Smooth muscle cell (in vitro differentiated cells): Measurements from ENCODE around the gene NUP35. TPM values are rescaled to one million over a fixed set of nuclear protein-coding genes. Genes with fewer than 3 reads are reported as not detected.

Experiments used
- DNase-seq: peaks from one replicate; lab custom pipeline; 2025; ENCODE audit not compliant: unreplicated experiment; lab: John Stamatoyannopoulos, UW
- H2AFZ ChIP-seq: fragments of 200-600 bp; sonication (generic); 2 replicates; pipeline ENCODE4 v1.6.0; 2016; ENCODE audit warnings: antibody characterized with exemption, low read depth, mild to moderate bottlenecking
- H3F3A ChIP-seq: fragments of 200-600 bp; sonication (generic); 2 replicates; pipeline ENCODE4 v1.6.0; 2017; ENCODE audit warnings: antibody characterized with exemption, low read depth
- H3K27ac ChIP-seq: fragments of 200-600 bp; sonication (generic); 2 replicates; pipeline ENCODE4 v1.5.1; 2016; ENCODE audit warnings: low read depth, mild to moderate bottlenecking
- H3K27me3 ChIP-seq: fragments of 200-600 bp; sonication (generic); 2 replicates; pipeline ENCODE4 v1.6.1; 2016; ENCODE audit warnings: low read depth, mild to moderate bottlenecking
- H3K36me3 ChIP-seq: fragments of 200-600 bp; sonication (generic); 2 replicates; pipeline ENCODE4 v1.5.1; 2016; ENCODE audit warnings: low read depth
- H3K4me1 ChIP-seq: fragments of 200-600 bp; sonication (generic); 2 replicates; pipeline ENCODE4 v1.5.1; 2016; ENCODE audit warnings: low read depth
- H3K4me2 ChIP-seq: fragments of 200-600 bp; sonication (generic); 2 replicates; pipeline ENCODE4 v1.6.0; 2016; ENCODE audit warnings: mild to moderate bottlenecking
- H3K4me3 ChIP-seq: fragments of 200-600 bp; sonication (generic); 2 replicates; pipeline ENCODE4 v1.5.1; 2016; ENCODE audit warnings: mild to moderate bottlenecking
- H3K79me2 ChIP-seq: fragments of 200-600 bp; sonication (generic); 2 replicates; pipeline ENCODE4 v1.6.0; 2016; ENCODE audit warnings: low read depth, mild to moderate bottlenecking
- H3K9ac ChIP-seq: fragments of 200-600 bp; sonication (generic); 2 replicates; pipeline ENCODE4 v1.6.0; 2016; ENCODE audit warnings: low read depth
- H3K9me3 ChIP-seq: fragments of 200-600 bp; sonication (generic); replicated peaks from 2 replicates; pipeline ENCODE4 v1.5.1; 2016; ENCODE audit warnings: low read depth
- H4K20me1 ChIP-seq: fragments of 200-600 bp; sonication (generic); 2 replicates; pipeline ENCODE4 v1.6.0; 2016; ENCODE audit warnings: low read depth
- WGBS: methylation state at CpG from one replicate; pipeline ENCODE4 v1.1.7; 2016; ENCODE audit warnings: low lambda C conversion rate; 5-methylcytosine and 5-hydroxymethylcytosine counted together
- polyA plus RNA-seq: library from polyadenylated mRNA; unstranded; fragments of >200 nt; fragmentation: Nextera tagmentation; extraction: Ambion mirVana; gene quantifications from 2 replicates; pipeline ENCODE4 v1.2.1, GENCODE V29; 2016
- total RNA-seq: library from RNA; depleted of rRNA; stranded (reverse); fragments of >200 nt; gene quantifications from 2 replicates; pipeline ENCODE4 v1.2.3, GENCODE V29; 2014
- TF ChIP-seq, protein P1 (sequence below): fragments of 200-600 bp; sonication (generic); IDR thresholded peaks from 2 replicates; pipeline ENCODE4 v1.5.1; 2017; ENCODE audit warnings: borderline replicate concordance, mild to moderate bottlenecking, antibody characterized with exemption; ENCODE audit not compliant: insufficient read depth, poor library complexity, severe bottlenecking

The NUP35 gene
- total and polyA plus RNA-seq, 2 experiments from 2014 or later = 3.5 to 14.1 TPM

DNA sequence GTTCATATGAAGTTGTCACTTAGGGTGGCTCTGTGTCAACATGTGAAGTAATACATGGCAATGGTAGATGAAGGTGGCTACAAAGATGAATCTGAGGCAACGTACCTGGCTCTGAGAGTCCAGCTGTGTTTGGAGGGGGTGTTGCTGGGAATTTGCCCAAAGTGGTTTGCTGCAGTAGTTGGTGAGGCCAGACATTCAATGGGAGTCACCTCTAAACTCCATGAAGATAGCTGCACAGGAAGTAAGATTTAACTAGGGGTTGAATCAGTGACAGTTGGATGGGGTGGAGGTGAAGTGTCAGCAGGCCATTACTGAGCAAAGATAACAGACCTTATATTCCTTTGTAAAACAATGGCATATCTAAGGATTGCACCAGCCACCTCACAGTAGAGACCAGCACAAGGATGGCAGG is 71.8 kb downstream of the NUP35 start:
- Histone ChIP-seq H3K4me1 (no peaks in the 10 kb centered on the region), H3K79me2 (no peaks in the 10 kb centered on the region), H3K36me3 (no peaks in the 10 kb centered on the region), H4K20me1 (no peaks in the 10 kb centered on the region), H3K9ac (no peak overlapping the region), H2AFZ (no peak overlapping the region), H3K4me3 (no peak overlapping the region), H3F3A (no peaks in the 10 kb centered on the region), H3K9me3 (no peaks in the 10 kb centered on the region), H3K27ac (no peak overlapping the region), H3K27me3 (no peaks in the 10 kb centered on the region), H3K4me2 (no peak overlapping the region)
- 90% methylated on average over 1 of the region's 1 CpG for WGBS
- TF ChIP-seq, protein P1, sequence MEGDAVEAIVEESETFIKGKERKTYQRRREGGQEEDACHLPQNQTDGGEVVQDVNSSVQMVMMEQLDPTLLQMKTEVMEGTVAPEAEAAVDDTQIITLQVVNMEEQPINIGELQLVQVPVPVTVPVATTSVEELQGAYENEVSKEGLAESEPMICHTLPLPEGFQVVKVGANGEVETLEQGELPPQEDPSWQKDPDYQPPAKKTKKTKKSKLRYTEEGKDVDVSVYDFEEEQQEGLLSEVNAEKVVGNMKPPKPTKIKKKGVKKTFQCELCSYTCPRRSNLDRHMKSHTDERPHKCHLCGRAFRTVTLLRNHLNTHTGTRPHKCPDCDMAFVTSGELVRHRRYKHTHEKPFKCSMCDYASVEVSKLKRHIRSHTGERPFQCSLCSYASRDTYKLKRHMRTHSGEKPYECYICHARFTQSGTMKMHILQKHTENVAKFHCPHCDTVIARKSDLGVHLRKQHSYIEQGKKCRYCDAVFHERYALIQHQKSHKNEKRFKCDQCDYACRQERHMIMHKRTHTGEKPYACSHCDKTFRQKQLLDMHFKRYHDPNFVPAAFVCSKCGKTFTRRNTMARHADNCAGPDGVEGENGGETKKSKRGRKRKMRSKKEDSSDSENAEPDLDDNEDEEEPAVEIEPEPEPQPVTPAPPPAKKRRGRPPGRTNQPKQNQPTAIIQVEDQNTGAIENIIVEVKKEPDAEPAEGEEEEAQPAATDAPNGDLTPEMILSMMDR = no peak
- DNase-seq = no peak

DNA sequence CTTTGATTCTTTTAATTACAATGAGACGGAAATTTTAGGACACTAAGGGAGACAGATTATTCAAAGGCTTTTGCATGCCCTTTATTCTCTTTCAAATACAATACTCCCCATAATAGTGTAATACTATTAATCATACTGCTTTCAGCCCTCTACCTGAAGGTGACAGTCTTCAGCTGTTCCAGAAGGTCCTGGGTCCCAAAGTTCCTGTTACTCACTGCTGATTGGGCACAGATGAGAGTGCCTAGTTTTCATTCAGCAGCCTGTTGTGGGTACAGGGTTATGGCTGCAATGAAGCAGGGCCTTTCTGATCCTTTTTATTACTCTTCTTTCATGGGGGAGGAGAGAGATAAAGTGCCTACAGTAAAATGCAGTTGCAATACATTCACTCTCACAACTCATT is 80.2 kb downstream of the NUP35 start:
- no peaks in the 10 kb centered on the region for H3K79me2 ChIP-seq
- DNase-seq = no peak
- H4K20me1 ChIP-seq = no peaks in the 10 kb centered on the region
- no peak overlapping the region for H3K27ac ChIP-seq
- no peaks in the 10 kb centered on the region for H3K27me3 ChIP-seq
- H3K9me3 ChIP-seq = no peaks in the 10 kb centered on the region
- no peak overlapping the region for H3K9ac ChIP-seq
- no peaks in the 10 kb centered on the region for H3F3A ChIP-seq
- WGBS = 100% methylated on average over 1 of the region's 1 CpG
- no peak overlapping the region for H3K4me2 ChIP-seq
- no peak overlapping the region for H2AFZ ChIP-seq
- no peaks in the 10 kb centered on the region for H3K36me3 ChIP-seq
- H3K4me1 ChIP-seq = no peaks in the 10 kb centered on the region
- TF ChIP-seq, protein P1 = no peak
- no peak overlapping the region for H3K4me3 ChIP-seq

DNA sequence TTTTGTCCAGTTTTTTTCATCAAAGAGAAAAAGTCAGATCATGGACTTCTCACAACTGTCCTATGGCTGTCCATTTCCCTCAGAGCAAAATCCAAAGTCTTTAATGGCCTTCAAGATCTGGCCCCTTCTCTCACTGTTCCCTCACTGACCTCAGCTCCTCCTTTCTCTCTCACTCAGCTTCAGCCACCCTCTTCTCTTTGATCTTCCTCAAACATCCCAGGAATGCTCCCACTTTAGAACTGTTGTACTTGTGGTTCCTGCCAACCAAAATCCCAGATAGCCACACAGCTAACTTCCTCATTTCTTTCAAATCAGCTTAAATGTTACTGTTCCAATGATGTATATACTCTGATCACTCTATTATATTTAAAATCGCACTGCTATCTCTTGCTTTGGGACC is 82.9 kb downstream of the NUP35 start:
- H3K4me2 ChIP-seq = peak overlapping the region; percentile 33
- H3K27ac ChIP-seq = no peak overlapping the region
- no peak overlapping the region for H3K9ac ChIP-seq
- 83% methylated on average over 1 of the region's 1 CpG for WGBS
- H3K36me3 ChIP-seq = no peaks in the 10 kb centered on the region
- H3F3A ChIP-seq = no peaks in the 10 kb centered on the region
- TF ChIP-seq, protein P1 = no peak
- no peaks in the 10 kb centered on the region for H3K9me3 ChIP-seq
- H3K27me3 ChIP-seq = no peaks in the 10 kb centered on the region
- DNase-seq = no peak
- no peaks in the 10 kb centered on the region for H3K79me2 ChIP-seq
- H4K20me1 ChIP-seq = no peaks in the 10 kb centered on the region
- H2AFZ ChIP-seq = no peak overlapping the region
- H3K4me1 ChIP-seq = no peaks in the 10 kb centered on the region
- H3K4me3 ChIP-seq = no peak overlapping the region

DNA sequence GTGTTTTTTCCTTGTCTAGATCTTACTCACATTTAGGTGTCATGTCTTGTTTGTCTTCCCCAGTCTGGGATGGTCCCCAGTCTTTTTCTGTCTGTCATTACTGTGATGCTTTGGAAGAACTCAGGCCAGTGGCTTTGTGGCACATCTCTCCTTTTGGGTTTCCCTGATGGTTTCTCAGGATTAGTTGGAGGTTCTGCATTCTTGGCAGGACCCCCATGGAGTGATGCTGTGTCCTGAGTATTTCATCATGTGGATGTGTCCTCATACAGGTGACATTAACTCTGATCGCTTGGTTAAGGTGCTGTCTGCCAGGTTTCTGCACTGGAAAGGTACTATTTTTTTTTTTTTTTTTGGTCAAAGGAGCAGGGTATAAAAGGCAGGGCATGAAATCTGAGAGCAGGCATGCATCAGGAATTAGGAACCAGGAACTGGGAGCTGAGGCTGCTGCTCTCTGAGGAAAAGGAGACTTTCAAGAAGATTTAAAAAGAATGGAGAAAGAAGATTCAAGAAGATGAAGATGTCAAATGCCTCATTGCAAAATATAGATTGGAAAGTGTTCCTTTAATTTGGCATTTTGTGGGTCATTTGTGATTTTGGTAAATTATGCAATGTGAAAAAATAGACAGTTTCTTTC is 85.3 kb downstream of the NUP35 start:
- Histone ChIP-seq H3K4me2 (no peak overlapping the region), H4K20me1 (no peaks in the 10 kb centered on the region), H3K4me3 (no peak overlapping the region), H3K4me1 (no peaks in the 10 kb centered on the region), H3K36me3 (no peaks in the 10 kb centered on the region), H3K79me2 (no peaks in the 10 kb centered on the region), H3K27ac (no peak overlapping the region), H3K27me3 (no peaks in the 10 kb centered on the region), H3F3A (no peaks in the 10 kb centered on the region), H3K9me3 (no peaks in the 10 kb centered on the region), H3K9ac (no peak overlapping the region), H2AFZ (no peak overlapping the region)
- 95% methylated on average over 1 of the region's 1 CpG for WGBS
- no peak for DNase-seq
- TF ChIP-seq, protein P1 = no peak
